ENCODE results near the gene TPPP3. TPM values are rescaled to one million over a fixed set of nuclear protein-coding genes. Genes with fewer than 3 reads are reported as not detected.

TPPP3 gene
- total and polyA plus RNA-seq, 2 donors (not counting 3 experiments of a cell fraction or from before 2014, with no cell fraction given), result 0.33 to 1.3 TPM

DNA sequence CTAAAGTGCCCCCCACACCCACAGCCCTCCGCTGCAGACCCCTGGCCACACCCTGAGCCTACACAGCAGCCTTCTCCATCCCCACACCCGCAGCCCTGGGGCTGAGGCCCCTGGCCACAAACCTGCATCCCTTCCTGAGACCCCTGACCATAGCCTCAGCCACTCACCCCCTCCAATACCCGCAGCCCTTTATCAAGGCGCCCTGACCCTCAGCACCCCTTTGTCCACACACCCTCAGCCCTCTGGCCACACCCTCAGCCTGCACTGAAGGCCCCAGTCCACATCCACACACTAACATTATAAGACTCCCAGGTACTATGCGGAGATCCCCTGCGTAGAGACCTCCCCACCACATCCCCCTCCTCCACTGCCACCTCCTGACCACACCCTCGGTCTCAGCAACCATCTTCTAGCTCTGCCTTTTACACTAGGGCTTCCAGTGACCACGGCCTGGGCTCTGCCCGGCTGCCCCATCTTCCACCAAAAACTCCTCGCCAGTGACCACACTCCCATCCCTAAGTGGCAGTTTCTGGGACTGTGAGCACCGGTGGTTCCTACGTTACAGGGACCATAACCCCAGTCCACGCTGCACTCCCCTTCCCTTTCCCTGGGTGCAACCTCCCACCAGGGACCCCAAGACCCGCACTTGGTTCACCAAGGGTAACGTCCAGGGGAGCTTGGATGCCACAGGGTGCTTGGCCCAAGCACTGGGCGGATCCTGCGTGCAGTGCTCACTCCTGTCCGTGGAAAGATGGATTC, 818 bp downstream of the TPPP3 start:
- no peaks in the 10 kb centered on the region for H3K9me1 ChIP-seq (replicated peaks; ENCODE audit: control insufficient read depth, extremely low read depth, insufficient read depth, low read length)
- H3K9ac ChIP-seq (replicated peaks; ENCODE audit: extremely low read depth, insufficient read depth, low read length), result no peak overlapping the region
- H3K4me1 ChIP-seq (ENCODE audit: control insufficient read depth, extremely low read depth, insufficient read depth, low read length), result peaks cover 13% of the 10 kb centered on the region
- ChIA-PET POLR2A (interaction anchor here (0.6 kb wide), 1 partner anchor 118 kb away, joined by 3 read pairs; no protein-coding TSS in a partner anchor), CTCF (interaction anchor here (0.6 to 3.1 kb wide), 17 partner anchors 7 to 145 kb away, joined by 3 to 34 read pairs (median 4); partner anchors contain the start of genes FHOD1, KCTD19 and LRRC36)
- BruUV-seq (replicated peaks), result no TSS peak
- dilution Hi-C loops (cut with MboI; ENCODE audit: extremely low pct_ligation_motif_present, low sequenced_read_pairs), result no loop called here
- intact Hi-C loops (cut with micrococcal nuclease), result loop anchor here (1.0 to 10.0 kb wide), 7 partner anchors 20 to 438 kb away; partner anchors contain the start of genes E2F4, ELMO3, EXOC3L1 and KCTD19
- no peak overlapping the region for H3K4me2 ChIP-seq (ENCODE audit: insufficient read depth, low read length)
- H3K27ac ChIP-seq (ENCODE audit: insufficient read depth, low read depth, low read length), result no peak overlapping the region
- TF ChIP-seq CTCF (IDR thresholded peaks at IDR 0.05; ENCODE audit: extremely low read depth in 1 of 2, insufficient read depth in 1 of 2, low read depth in 1 of 2, low read length in 2 of 2) (no peak), POLR2AphosphoS5 (IDR thresholded peaks at IDR 0.05; ENCODE audit: insufficient read depth, low read depth, low read length) (no peak), JUN (IDR thresholded peaks at IDR 0.05; ENCODE audit: borderline replicate concordance, insufficient read depth, insufficient read length, low read depth) (no peak), POLR2A (IDR thresholded peaks at IDR 0.05; ENCODE audit: low read depth, low read length) (no peak), MYC (IDR thresholded peaks at IDR 0.05; ENCODE audit: low read depth, low read length) (no peak), EZH2 (IDR thresholded peaks at IDR 0.05; ENCODE audit: borderline replicate concordance, low read depth, low read length, severe bottlenecking) (no peak), GATA2 (IDR thresholded peaks at IDR 0.05; ENCODE audit: insufficient read depth, insufficient read length, low read depth, low read length) (no peak), FOS (IDR thresholded peaks at IDR 0.05; ENCODE audit: borderline replicate concordance, insufficient read depth, low read length) (no peak)
- TF ChIP-seq, protein P1, sequence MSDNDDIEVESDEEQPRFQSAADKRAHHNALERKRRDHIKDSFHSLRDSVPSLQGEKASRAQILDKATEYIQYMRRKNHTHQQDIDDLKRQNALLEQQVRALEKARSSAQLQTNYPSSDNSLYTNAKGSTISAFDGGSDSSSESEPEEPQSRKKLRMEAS (IDR thresholded peaks at IDR 0.05; ENCODE audit: insufficient read depth, insufficient read length), result no peak
- DNase-seq (ENCODE audit: low read depth, low spot score) (no peak), FAIRE-seq (no peak)
- no peaks in the 10 kb centered on the region for H3K9me3 ChIP-seq (replicated peaks; ENCODE audit: control insufficient read depth, insufficient read depth, low read length)
- H3K36me3 ChIP-seq (ENCODE audit: control insufficient read depth in 2 of 2, extremely low read depth in 1 of 2, insufficient read depth in 2 of 2, low read length in 2 of 2), result no peaks in the 10 kb centered on the region
- peaks cover 9 to 11% of the 10 kb centered on the region in 2 experiments for H3K27me3 ChIP-seq (ENCODE audit: control insufficient read depth in 2 of 2, insufficient read depth in 2 of 2, low read length in 2 of 2)
- H2AFZ ChIP-seq (ENCODE audit: low read depth, low read length), result no peak overlapping the region
- no peaks in the 10 kb centered on the region for H3K79me2 ChIP-seq (ENCODE audit: control insufficient read depth, insufficient read depth, low read length)
- H3K4me3 ChIP-seq (replicated peaks in 1 of 3; ENCODE audit: insufficient read depth in 1 of 3, low read depth in 1 of 3, low read length in 3 of 3), result no peak overlapping the region
- H4K20me1 ChIP-seq (replicated peaks; ENCODE audit: control insufficient read depth, extremely low read depth, insufficient read depth, low read length), result no peaks in the 10 kb centered on the region

Data from endothelial cell of umbilical vein (primary cell).